GM18511 (cell line): ENCODE measurements around the gene FHAD1.
"Not testable (repeated sequence)": the region's sequence is repeated elsewhere in the genome, so short reads cannot be mapped to it uniquely, and the experiment has no call there.

Experiments
- ATAC-seq: cut with Tn5 transposase; IDR thresholded peaks from one replicate; pipeline ENCODE4 v1.9.1; 2021; ENCODE audit warnings: mild to moderate bottlenecking, moderate library complexity; ENCODE audit not compliant: unreplicated experiment

FHAD1 gene

GRCh38 chr1:15412175-15412800 lies 165.3 kb downstream of the FHAD1 start:
- no peak for ATAC-seq

GRCh38 chr1:15412843-15413242 lies 165.8 kb downstream of the FHAD1 start:
- no peak for ATAC-seq

GRCh38 chr1:15413563-15414444 lies 166.8 kb downstream of the FHAD1 start:
- no peak for ATAC-seq

- no peak for ATAC-seq
These were observed 167.5 kb downstream of the FHAD1 start for GRCh38 chr1:15414445-15414983.

DNA sequence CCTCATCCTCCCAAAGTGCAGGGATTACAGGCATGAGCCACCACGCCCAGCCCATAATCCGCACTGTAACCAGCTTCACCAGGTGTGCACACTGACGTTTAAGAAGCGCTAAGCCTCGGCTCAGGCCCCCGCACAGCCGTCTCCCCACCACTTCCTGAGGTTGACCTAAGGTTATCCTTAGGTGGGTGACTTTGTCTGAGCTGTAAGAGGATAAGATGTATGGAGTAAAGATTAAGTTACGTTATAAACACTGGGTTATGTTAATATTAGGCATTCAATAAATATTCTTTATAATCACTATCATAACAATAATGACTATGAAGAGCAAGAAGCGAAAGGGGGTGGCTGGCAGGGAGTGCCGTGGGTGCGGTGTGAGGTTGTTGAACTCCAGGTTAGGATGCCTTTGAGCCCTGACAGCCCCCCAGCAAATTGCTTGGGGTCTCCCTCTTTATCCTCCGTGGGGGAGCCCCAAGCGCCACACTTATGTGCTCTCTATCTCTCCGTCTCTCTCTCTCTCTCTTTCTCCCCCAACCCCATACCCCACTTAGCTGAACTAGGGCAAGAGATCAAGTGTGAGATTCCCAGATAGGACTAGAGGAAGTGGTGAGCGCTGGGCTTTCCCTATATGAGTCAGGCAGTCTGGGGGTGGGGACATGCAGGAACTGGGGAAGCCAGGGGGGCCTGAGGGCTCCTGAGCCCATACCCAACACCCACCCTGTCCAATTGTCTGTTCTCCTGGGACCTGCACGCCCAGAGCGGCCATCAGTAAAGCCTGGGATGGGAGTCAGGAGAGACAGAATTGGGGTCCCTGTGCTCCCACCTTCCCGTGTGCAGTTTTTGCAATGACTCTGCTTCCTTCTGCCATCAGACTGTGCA lies 170.3 kb downstream of the FHAD1 start:
- ATAC-seq, result peak; percentile 61

- ATAC-seq, result no peak
These were observed 171.9 kb downstream of the FHAD1 start for GRCh38 chr1:15418806-15419515.

DNA sequence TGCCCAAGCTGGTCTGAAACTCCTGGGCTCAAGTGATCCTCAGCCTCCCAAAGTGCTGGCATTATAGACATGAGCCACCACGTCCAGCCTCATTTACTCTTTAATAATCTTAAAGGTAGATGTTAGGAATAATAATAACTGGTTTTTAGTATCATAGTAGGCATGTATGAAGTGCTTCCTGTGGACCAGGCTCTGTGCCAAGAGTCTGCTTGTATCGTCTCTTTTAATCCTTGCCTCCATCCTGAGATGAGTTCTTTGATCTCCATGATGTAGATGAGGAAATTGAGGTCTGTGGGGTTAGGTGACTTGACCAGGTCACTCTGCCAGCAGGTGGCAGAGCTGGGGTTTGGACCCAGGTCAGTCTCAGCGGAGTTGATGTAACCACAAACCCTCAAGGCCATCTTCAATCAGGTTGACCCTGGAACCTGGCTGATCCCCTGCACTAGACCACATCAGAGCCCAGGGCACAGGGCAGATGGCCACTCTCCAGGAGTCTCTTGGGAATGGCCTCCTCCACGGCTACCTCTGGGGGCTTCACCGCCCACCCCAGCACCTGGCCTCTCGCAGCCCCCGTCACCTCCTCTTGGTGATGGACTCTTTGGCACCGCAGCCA lies 173.9 kb downstream of the FHAD1 start:
- ATAC-seq, result no peak

DNA sequence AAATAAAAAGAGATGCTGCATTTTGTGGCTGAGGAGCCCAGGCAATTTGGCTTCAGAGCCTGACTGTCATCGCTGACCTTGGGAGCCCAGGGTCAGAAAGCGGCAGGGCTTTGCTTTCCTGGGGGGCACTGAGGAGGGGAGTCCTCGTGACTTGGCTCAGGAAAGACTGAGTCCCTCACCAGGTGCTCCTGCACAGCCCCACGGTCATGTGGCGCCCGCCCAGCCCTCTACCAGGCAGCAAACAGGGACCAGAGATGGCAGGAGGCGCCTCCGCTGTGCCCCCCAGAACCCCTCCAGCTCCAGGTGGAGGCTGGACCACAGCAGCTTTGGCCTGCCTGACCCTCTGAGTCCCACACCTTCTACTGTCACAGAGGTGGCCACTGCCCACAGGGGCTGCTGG lies 175.8 kb downstream of the FHAD1 start:
- ATAC-seq, result no peak

- ATAC-seq, result no peak
These were observed 176.5 kb downstream of the FHAD1 start for GRCh38 chr1:15423355-15424077.

DNA sequence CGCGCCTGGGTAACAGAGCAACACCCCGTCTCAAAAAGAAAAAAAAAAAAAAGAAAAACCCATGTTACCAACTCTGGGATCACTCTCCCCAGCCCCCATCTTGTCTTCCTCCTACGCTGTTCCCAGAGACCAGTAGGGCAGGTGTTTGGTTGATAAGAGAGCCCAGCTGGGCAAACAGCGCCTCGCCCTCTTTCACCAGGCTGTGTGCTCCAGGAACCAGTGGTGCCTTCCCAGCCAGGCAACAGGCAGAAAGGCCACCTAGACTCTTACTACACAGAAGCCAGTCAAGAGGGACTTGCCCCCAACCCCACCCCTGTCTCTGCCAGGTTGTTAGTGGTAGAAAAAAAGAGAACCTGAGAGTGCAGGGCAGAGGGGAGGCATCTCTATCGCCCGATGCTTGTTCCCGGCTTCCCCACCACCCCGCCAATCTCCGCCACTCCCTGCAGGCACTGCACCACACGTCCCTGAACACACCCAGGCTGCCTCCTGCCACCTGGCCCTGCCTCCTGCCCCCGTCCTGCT lies 177.2 kb downstream of the FHAD1 start:
- no peak for ATAC-seq

DNA sequence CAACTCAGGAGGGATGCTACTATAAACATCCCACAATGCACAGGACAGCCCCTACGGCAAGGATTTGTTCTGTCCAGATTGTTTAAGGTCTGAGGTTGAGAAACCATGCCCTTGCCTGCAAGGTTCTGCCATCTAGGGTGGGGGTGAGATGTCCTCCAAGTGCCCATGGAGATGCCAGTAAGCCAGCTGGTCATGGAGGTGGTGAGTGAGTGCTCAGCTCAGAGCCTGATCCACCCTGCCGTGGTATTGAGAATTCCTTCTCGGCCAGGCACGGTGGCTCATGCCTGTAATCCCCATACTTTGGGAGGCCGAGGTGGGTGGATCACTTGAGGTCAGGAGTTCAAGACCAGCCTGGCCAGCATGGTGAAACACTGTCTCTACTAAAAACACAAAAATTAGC lies 178.0 kb downstream of the FHAD1 start:
- no peak for ATAC-seq

- no peak for ATAC-seq
These were observed 178.5 kb downstream of the FHAD1 start for GRCh38 chr1:15425521-15425920.

GRCh38 chr1:15425958-15426357 lies 178.9 kb downstream of the FHAD1 start:
- ATAC-seq, result no peak

DNA sequence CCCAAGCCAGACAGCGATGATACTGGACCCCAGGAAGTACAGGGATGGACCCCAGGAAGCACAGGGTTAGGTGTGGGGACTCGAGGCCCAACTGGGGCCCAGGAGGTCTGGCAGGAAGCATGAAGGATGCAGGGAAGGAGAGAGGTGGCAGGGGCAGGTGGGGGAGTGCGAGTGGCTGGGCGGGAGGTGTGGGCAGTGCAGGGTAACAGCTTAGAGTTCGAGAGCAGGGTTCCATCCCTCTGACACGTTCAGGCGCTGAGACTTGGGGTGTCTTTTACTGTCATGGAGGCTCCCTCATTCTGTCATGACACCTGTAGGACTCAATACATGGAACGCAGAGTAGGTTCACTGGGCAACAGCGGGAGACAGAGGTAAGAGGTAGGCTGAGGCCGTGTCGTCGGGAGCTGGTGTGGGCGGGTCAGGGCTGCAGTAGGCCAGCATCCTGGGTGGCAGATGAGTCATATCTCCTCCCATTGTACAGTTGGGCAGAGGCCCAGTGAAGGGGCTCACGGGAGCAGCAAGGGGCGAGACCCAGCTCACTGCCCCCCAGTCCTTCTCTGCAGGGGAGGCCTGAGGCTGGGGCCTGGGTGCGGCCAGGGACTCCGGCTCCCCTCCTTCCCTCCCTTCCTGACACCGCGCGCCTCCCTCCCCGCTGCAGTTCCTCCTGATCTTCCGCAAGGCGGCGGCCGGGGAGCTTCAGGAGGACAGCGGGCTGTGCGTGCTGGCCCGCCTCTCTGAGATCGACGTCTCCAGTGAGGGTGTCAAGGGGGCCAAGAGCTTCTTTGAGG lies 179.7 kb downstream of the FHAD1 start:
- ATAC-seq, result no peak

GRCh38 chr1:15427280-15427666 lies 180.2 kb downstream of the FHAD1 start:
- ATAC-seq, result no peak

- not testable (repeated sequence) for ATAC-seq
These were observed 181.2 kb downstream of the FHAD1 start for GRCh38 chr1:15428252-15428651.

DNA sequence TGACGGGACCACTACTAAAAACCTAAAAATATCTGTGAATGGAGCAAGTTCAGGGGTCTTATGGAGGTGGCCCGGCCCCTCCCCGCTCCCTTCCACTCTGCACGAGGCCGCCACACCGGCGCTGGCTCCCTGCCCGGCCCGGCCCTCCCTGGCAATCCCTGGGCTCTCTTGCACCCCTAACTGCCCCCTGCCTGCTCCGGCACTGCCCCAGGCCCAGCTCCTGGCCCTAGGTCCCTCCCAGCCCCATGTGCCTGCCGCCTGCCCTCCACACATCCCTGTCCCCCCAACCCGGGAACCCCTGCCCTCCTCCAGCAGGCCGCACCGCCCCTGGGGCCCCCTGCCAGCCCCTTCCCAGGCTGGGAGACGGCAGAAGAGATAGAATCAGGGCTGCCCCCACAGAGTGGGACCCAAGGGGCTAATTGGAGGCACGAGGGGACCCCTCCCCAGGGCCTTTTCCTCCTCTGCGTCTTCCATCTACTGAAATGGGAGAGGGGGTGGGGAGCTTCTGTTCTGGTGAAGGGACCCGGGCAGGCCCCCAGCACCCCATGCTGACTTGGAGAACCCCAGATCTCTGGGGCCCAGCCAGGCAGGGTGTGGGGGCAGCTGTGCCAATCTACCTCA lies 181.9 kb downstream of the FHAD1 start:
- ATAC-seq, result no peak

- no peak for ATAC-seq
These were observed 182.7 kb downstream of the FHAD1 start for GRCh38 chr1:15429701-15430149.
